Measurements from ENCODE around the gene SLC6A3.
A peak's percentile ranks its signal among the peaks of the same experiment; 100 is the strongest.

SLC6A3 gene

GRCh38 chr5:1420211-1421195, 24.7 kb downstream of the SLC6A3 start:
- Histone ChIP-seq H3K27me3 (ENCODE audit: insufficient read depth, low read length) (no peaks in the 10 kb centered on the region), H2AK5ac (ENCODE audit: low read length) (no peak overlapping the region), H2BK120ac (ENCODE audit: insufficient read depth, low read length, poor library complexity) (no peak overlapping the region), H2BK5ac (ENCODE audit: low read depth, low read length, poor library complexity) (no peak overlapping the region), H2AFZ (ENCODE audit: insufficient read depth, low read length, poor library complexity) (no peak overlapping the region), H4K91ac (ENCODE audit: low read depth, low read length) (no peak overlapping the region), H3K18ac (ENCODE audit: low read length) (no peak overlapping the region), H3K79me2 (ENCODE audit: control insufficient read depth, insufficient read depth, low read length, poor library complexity) (no peaks in the 10 kb centered on the region), H3K9ac (ENCODE audit: low read length) (no peak overlapping the region), H3K23ac (ENCODE audit: low read length) (no peak overlapping the region), H3K4ac (ENCODE audit: low read depth, low read length) (no peak overlapping the region), H4K8ac (ENCODE audit: low read depth, low read length) (no peak overlapping the region), H3K4me1 (ENCODE audit: control insufficient read depth in 1 of 2, insufficient read depth in 2 of 2, low read length in 2 of 2) (no peaks in the 10 kb centered on the region), H3K9me3 (ENCODE audit: insufficient read depth, low read depth, low read length) (peaks cover 56% of the 10 kb centered on the region), H3K27ac (ENCODE audit: low read depth, low read length) (no peak overlapping the region), H3K36me3 (ENCODE audit: control insufficient read depth in 1 of 2, insufficient read depth in 2 of 2, low read length in 2 of 2) (no peaks in the 10 kb centered on the region), H2BK12ac (ENCODE audit: low read length) (no peak overlapping the region), H3K4me3 (ENCODE audit: low read depth, low read length) (peak overlapping the region; percentile 36), H4K12ac (ENCODE audit: low read depth, low read length) (no peak overlapping the region), H3K4me2 (ENCODE audit: low read length) (no peak overlapping the region), H3K14ac (ENCODE audit: low read length) (no peak overlapping the region), H3K79me1 (ENCODE audit: low read length) (no peaks in the 10 kb centered on the region)
- no peak for DNase-seq
- no CpG with 5 or more reads among the region's 23 CpGs for WGBS (ENCODE audit: extremely low coverage, insufficient coverage, insufficient read length)

GRCh38 chr5:1419476-1420210, 25.6 kb downstream of the SLC6A3 start:
- Histone ChIP-seq H4K91ac (ENCODE audit: low read depth, low read length) (no peak overlapping the region), H4K8ac (ENCODE audit: low read depth, low read length) (no peak overlapping the region), H3K4me3 (ENCODE audit: low read depth, low read length) (peak overlapping the region; percentile 43), H2AFZ (ENCODE audit: insufficient read depth, low read length, poor library complexity) (no peak overlapping the region), H2BK12ac (ENCODE audit: low read length) (no peak overlapping the region), H3K23ac (ENCODE audit: low read length) (no peak overlapping the region), H3K18ac (ENCODE audit: low read length) (no peak overlapping the region), H3K79me2 (ENCODE audit: control insufficient read depth, insufficient read depth, low read length, poor library complexity) (no peaks in the 10 kb centered on the region), H3K4ac (ENCODE audit: low read depth, low read length) (no peak overlapping the region), H2BK5ac (ENCODE audit: low read depth, low read length, poor library complexity) (no peak overlapping the region), H2BK120ac (ENCODE audit: insufficient read depth, low read length, poor library complexity) (no peak overlapping the region), H3K14ac (ENCODE audit: low read length) (no peak overlapping the region), H3K9me3 (ENCODE audit: insufficient read depth, low read depth, low read length) (peaks cover 53% of the 10 kb centered on the region), H4K12ac (ENCODE audit: low read depth, low read length) (no peak overlapping the region), H3K4me1 (ENCODE audit: control insufficient read depth in 1 of 2, insufficient read depth in 2 of 2, low read length in 2 of 2) (no peaks in the 10 kb centered on the region), H3K79me1 (ENCODE audit: low read length) (no peaks in the 10 kb centered on the region), H3K9ac (ENCODE audit: low read length) (no peak overlapping the region), H3K4me2 (ENCODE audit: low read length) (no peak overlapping the region), H2AK5ac (ENCODE audit: low read length) (no peak overlapping the region), H3K27ac (ENCODE audit: low read depth, low read length) (no peak overlapping the region), H3K27me3 (ENCODE audit: insufficient read depth, low read length) (no peaks in the 10 kb centered on the region), H3K36me3 (ENCODE audit: control insufficient read depth in 1 of 2, insufficient read depth in 2 of 2, low read length in 2 of 2) (no peaks in the 10 kb centered on the region)
- WGBS (ENCODE audit: extremely low coverage, insufficient coverage, insufficient read length): no CpG with 5 or more reads among the region's 11 CpGs
- no peak for DNase-seq

DNA sequence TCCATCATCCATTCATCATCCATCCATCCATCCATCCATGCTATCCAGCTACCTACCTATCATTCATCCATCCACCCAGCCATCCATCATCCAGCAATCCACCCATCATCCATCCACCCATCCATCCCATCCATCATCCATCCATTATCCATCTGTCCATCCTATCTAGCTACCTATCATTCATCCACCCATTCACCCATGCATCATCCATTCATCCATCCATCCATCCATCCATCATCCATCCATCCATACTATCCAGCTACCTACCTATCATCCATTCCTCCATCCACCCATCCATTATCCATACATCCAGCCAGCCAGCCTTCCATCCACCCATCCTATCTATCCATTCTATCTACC, 26.3 kb downstream of the SLC6A3 start:
- Histone ChIP-seq H2BK120ac (ENCODE audit: insufficient read depth, low read length, poor library complexity) (no peak overlapping the region), H2BK5ac (ENCODE audit: low read depth, low read length, poor library complexity) (no peak overlapping the region), H3K4me1 (ENCODE audit: control insufficient read depth in 1 of 2, insufficient read depth in 2 of 2, low read length in 2 of 2) (no peaks in the 10 kb centered on the region), H3K4me2 (ENCODE audit: low read length) (no peak overlapping the region), H3K23ac (ENCODE audit: low read length) (no peak overlapping the region), H4K91ac (ENCODE audit: low read depth, low read length) (no peak overlapping the region), H3K9me3 (ENCODE audit: insufficient read depth, low read depth, low read length) (peaks cover 48% of the 10 kb centered on the region), H4K8ac (ENCODE audit: low read depth, low read length) (no peak overlapping the region), H3K27ac (ENCODE audit: low read depth, low read length) (no peak overlapping the region), H3K27me3 (ENCODE audit: insufficient read depth, low read length) (no peaks in the 10 kb centered on the region), H3K9ac (ENCODE audit: low read length) (no peak overlapping the region), H4K12ac (ENCODE audit: low read depth, low read length) (no peak overlapping the region), H3K36me3 (ENCODE audit: control insufficient read depth in 1 of 2, insufficient read depth in 2 of 2, low read length in 2 of 2) (no peaks in the 10 kb centered on the region), H2AFZ (ENCODE audit: insufficient read depth, low read length, poor library complexity) (no peak overlapping the region), H3K79me2 (ENCODE audit: control insufficient read depth, insufficient read depth, low read length, poor library complexity) (no peaks in the 10 kb centered on the region), H3K79me1 (ENCODE audit: low read length) (no peaks in the 10 kb centered on the region), H3K18ac (ENCODE audit: low read length) (no peak overlapping the region), H3K4me3 (ENCODE audit: low read depth, low read length) (no peak overlapping the region), H2BK12ac (ENCODE audit: low read length) (no peak overlapping the region), H3K14ac (ENCODE audit: low read length) (no peak overlapping the region), H3K4ac (ENCODE audit: low read depth, low read length) (no peak overlapping the region), H2AK5ac (ENCODE audit: low read length) (no peak overlapping the region)
- no peak for DNase-seq

DNA sequence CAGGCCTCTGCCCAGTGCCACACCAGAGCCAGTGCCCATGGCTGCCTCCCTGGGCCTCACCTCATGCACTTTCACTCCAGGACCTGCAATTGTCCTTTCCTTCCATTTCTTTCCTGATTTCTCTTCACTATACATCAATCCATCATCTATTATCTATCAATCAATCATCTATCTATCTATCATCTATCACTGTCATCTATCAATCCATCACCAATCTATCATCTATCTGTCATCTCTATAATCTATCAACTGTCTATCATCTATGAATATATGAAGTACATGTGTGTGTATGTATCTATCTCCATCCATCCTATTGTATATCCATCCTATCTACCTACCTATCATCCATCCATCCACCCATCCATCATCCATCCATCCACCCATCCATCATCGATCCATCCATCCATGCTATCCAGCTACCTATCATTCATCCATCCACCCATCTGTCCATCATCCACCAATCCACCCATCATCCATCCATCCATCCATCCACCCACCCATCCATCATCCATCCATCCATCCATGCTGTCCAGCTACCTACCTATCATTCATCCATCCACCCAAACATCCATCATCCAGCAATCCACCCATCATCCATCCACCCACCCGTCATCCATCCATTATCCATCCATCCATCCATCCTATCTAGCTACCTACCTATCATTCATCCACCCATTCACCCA, 26.9 kb downstream of the SLC6A3 start:
- no peak for DNase-seq
- Histone ChIP-seq H3K14ac (ENCODE audit: low read length) (no peak overlapping the region), H3K27ac (ENCODE audit: low read depth, low read length) (no peak overlapping the region), H4K12ac (ENCODE audit: low read depth, low read length) (no peak overlapping the region), H2BK5ac (ENCODE audit: low read depth, low read length, poor library complexity) (no peak overlapping the region), H2BK120ac (ENCODE audit: insufficient read depth, low read length, poor library complexity) (no peak overlapping the region), H4K91ac (ENCODE audit: low read depth, low read length) (no peak overlapping the region), H2BK12ac (ENCODE audit: low read length) (no peak overlapping the region), H3K36me3 (ENCODE audit: control insufficient read depth in 1 of 2, insufficient read depth in 2 of 2, low read length in 2 of 2) (no peaks in the 10 kb centered on the region), H3K4ac (ENCODE audit: low read depth, low read length) (no peak overlapping the region), H4K8ac (ENCODE audit: low read depth, low read length) (no peak overlapping the region), H3K79me2 (ENCODE audit: control insufficient read depth, insufficient read depth, low read length, poor library complexity) (no peaks in the 10 kb centered on the region), H3K9me3 (ENCODE audit: insufficient read depth, low read depth, low read length) (peaks cover 46% of the 10 kb centered on the region), H3K9ac (ENCODE audit: low read length) (no peak overlapping the region), H2AK5ac (ENCODE audit: low read length) (no peak overlapping the region), H3K4me1 (ENCODE audit: control insufficient read depth in 1 of 2, insufficient read depth in 2 of 2, low read length in 2 of 2) (no peaks in the 10 kb centered on the region), H3K79me1 (ENCODE audit: low read length) (no peaks in the 10 kb centered on the region), H3K18ac (ENCODE audit: low read length) (no peak overlapping the region), H3K23ac (ENCODE audit: low read length) (no peak overlapping the region), H2AFZ (ENCODE audit: insufficient read depth, low read length, poor library complexity) (no peak overlapping the region), H3K4me3 (ENCODE audit: low read depth, low read length) (no peak overlapping the region), H3K27me3 (ENCODE audit: insufficient read depth, low read length) (no peaks in the 10 kb centered on the region), H3K4me2 (ENCODE audit: low read length) (no peak overlapping the region)
- 100% methylated on average over 2 of the region's 2 CpGs for WGBS (ENCODE audit: extremely low coverage, insufficient coverage, insufficient read length)
